Right renal cortex interstitium (tissue), 3 donors: ENCODE measurements around the gene COL21A1. TPM values are rescaled to one million over a fixed set of nuclear protein-coding genes. Genes with fewer than 3 reads are reported as not detected.
"Not testable (repeated sequence)": the region's sequence is repeated elsewhere in the genome, so short reads cannot be mapped to it uniquely, and the experiment has no call there.

Experiments used
- DNase-seq, 3 donors: peaks; one replicate each; pipeline ENCODE4 v3.0.0-alpha.2; 2013; ENCODE audit warnings: low read depth in 3 of 3, low spot score in 2 of 3
- polyA plus RNA-seq, 3 donors: library from polyadenylated mRNA; unstranded; fragments of 120-200 nt; gene quantifications; one replicate each; pipeline ENCODE4 v1.2.1, GENCODE V29; 2013; ENCODE audit not compliant: insufficient read length in 3 of 3

Gene COL21A1
- polyA plus RNA-seq = 100 to 1,000 TPM; 111 to 143 (median 139) TPM

DNA sequence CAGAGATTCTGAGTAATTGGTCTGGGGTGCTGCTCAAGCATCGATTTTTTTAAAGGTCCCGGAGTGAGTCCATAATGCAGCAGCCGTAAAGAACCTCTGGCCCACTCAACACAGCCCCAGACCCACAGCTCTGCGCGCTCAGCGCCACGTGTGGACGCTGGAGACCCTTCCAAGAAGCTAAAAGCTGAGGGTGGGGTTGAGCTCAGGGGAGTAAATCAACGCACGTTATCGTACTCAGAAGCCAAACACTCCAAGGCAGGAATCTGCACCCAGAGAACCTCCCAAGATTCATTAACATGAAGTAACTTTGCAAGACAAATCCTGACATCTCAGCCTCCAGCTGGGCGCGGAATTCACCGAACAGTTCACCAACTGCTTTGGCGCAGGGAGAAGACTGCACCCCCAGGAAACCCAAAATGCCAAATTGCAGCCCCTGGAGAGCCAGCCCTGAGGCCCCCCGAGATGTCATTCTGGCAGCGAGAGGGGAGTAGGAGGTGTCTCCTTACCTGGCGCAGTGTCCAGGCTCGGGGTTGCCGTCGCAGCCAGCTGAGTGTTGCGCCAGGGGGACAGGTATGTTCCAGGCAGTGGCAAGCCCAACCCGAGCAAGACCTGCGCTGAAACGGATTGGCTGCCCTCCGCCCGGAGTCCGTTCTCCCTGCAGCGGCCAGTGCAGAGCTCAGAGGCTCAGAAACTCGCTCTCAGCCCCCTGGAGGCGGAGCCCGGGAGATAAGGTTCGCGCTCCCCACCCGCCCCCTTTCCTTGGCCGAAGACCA, at the start of gene COL21A1:
COL21A1 (minus strand) TSS at position 700 of the 773 bp plus-strand sequence. CDS start 64,962 bp downstream, outside the sequence.
- DNase-seq = no peak

DNA sequence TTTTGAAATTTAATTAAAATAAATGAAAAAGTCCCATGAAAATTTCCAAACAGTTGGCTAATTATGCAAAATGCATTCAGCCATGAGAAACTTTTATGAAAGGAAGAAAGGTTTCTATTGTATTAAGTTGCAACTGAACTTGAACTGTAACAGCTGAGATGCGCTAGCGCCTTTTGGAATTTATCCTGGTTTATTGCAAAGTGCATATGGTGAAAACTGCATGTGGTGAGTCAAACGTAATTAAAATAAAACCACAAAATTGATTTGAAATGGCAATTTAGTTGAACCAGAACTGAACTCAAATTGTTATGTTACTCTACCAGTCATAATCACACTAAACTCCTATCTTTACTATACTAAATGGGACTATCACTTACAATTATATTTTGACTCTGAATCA, 46.4 kb upstream of the COL21A1 start:
- no peak for DNase-seq

DNA sequence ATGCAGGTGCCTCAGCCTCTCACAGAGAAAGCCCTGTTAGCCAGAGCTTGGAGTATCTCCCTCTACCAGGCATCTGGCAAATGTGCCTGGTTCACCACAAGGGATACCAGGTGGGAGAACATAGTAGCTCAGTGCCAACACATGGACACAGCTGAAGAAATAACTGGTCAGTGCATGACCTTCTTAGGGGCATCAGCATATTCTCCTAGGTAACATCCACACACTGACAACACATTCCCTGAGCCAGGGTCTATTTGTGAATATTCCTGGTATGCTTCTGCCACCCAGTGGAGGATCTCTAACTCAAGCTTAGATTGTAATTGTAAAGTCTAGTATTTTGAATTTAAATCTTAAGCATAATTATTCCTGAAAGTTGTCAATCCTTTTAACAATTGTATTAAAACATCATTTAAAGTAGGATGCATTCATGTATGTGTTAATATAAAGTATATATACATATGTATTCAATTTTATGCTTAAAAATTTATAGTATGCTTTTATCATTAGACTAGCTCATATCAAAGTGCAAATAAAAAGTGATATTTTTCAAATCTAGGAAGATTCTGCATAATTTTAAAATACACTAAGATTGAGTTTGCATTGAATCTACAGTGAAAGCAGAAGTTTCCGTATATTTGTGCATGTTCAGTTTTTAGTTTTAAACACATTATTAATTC, 45.3 kb upstream of the COL21A1 start:
- DNase-seq = peak; percentile 52 to 54 (median 53)

DNA sequence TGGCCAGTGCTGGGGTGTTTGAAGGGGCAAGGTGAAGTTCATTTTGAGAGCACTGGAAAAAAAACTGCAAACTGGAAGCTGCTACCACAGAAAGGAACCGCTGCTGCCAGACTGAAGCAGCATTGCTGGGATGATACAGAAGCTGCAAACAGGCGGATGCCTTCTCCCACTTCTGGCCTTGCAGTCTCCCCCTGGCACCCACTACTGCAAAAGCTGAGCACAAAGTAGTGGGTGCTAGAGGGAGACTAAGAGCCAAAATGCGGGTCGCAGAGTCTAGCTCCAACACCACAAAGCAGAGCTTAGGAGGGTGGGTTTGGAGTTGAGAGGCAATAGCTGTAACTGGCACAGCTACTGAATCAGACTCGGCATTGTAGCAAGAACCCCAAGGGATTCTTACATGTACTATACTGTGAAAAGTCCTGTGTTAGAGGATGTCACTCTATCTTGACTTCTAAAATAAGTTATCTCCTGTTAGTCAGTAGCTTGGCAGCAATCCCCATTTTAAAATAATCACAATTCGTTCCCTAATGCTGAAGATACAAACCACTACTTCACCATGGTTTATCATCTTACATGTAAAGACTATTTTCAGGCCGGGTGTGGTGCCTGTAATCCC, 44.0 kb upstream of the COL21A1 start:
- no peak for DNase-seq

DNA sequence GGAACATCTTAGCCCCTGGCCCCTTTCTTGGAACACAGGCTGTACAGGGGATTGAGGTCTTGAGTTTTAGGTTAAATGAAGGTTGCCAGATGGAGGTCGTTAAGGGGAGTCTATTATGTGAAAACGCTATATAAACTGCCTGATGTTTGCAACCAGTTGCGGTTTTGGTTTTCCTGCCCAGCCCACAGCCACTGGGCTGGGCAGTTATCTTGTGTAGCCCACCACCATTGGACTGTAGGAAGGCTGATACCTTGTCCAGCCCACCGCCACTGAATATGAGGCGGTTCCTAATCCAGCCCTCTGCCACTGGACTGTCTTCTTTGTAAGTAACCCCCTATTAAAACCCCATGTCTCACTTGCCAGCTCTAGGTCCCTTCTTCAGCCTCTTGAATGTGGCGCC, 42.3 kb upstream of the COL21A1 start:
- no peak for DNase-seq

DNA sequence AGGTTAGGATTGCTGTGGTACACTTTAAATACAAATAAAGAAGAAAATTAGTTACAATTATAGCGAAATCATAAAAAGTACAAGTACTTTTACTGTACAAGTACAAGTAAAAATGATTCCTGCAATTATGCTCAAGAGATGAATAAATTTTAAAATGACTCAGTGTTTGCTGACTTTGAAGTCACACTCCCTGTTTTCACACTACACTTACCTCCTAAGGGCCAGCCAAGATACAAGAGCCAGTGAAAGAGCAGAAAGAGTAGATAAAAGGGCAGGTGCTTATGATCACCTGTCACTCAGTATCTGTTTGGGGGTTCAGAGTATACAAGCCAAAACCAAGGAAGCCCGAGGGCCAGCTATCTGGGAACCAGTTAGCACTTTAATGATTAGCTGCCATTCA, 41.0 kb upstream of the COL21A1 start:
- DNase-seq = no peak

DNA sequence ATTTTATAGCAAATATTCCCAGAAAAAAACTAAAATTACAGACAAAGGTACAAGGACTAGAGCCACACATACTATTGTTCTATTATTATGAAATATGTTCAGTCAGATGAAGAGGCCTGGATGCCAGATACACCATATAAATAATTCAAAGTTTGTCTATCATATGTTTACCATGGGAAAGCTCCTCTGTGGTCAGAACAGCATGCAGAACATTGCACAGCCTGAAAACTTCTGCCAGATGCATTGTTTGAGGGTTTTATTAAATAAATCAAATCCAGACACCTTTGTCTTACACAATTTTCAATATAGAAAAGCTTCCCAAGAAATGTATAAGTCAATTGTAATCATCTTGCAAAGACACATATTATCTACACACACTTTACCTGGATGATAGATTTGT, 35.0 kb upstream of the COL21A1 start:
- DNase-seq = no peak

DNA sequence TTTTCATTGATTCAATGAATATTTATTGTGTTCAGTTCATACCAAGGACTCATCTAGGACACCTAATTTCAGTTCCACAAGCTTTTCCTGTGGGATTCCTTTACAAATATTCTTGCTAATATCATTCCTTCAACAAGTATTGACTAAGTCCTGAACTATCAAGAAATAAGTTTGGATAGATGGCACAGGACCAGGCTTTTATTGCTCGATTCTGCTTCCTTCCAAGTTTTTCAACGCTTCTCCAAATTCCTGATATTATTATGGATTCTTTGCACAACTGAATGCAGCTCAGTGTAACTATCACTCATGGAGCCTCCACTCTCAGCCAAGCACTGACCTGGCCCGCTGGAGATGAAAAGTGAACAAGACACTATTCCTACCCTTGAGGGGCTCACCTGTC, 32.7 kb upstream of the COL21A1 start:
- DNase-seq = no peak

DNA sequence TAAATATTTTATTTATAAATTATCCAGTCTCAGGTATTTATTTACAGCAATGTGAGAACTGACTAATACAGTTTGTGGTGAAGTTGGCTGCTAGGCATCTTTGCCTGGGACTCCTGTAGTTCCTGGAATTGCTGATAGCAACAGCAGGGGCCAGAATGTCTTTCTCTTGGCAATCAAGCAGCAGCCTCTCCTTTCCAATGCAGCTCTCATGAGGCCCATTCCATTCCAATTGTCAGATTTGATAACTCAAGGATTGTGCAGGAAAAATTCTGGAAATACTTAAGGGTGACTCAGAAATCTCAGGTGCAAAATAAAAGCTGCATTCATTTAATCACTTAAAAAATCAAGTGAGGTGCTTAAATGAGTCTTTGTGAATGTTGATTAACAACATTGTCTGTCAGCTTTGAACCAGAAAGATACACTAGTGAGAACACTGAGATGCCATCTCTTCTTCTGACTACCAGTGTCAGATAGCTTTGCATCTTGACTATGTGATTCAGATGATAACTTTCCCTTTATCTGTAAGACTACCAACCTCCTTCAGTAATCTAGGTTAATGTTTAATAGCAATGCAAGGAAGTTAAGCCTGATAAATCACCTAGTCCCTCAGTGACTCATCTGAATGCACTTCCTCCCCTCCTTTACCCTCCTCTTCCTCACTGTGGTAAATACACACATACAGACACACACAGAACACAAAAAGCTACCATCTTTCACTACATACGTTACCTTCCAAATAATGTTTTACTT, 32.1 kb upstream of the COL21A1 start:
- DNase-seq = no peak

DNA sequence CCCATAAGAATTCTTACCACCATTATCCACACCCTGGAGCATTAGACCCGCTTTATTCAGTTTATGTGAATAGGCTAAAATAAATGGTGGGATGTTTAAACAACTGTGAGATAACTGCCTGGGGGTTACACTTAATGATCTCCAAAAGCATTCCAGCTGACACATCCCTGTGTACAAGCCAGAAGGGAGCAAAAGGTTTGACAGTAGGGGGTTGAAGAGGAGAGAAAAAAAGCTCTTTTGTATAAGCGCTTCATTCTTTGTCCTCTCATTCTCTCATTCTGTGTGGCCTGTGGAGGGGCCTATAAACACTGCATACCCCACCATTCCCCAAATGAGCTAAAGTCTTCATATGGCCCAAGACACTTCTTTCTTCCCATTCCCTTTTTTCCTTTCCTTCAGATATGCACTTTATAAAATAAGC, 30.8 kb upstream of the COL21A1 start:
- no peak for DNase-seq

DNA sequence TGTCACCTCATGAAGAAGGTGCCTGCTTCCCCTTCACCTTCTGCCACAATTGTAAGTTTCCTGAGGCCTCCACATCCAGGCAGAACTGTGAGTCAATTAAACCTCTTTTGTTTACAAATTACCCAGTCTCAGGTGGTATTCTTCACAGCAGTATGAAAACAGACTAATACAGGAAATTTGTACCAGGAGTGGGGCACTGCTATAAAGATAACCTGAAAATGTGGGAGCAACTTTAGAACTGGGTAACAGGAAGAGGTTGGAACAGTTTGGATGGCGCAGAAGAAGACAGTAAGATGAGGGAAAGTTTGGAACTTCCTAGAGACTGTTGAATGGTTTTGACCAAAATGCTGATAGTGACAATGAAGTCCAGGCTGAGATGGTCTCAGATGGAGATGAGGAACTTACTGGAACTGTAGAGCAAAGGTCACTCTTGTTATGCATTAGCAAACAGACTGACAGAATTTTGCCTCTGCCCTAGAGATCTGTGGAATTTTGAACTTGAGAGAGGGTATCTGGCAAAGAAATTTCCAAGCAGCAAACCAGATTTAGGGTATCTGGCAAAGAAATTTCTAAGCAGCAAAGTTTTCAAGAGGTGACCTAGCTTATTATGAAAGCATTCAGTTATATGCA, 23.5 kb upstream of the COL21A1 start:
- DNase-seq = no peak

DNA sequence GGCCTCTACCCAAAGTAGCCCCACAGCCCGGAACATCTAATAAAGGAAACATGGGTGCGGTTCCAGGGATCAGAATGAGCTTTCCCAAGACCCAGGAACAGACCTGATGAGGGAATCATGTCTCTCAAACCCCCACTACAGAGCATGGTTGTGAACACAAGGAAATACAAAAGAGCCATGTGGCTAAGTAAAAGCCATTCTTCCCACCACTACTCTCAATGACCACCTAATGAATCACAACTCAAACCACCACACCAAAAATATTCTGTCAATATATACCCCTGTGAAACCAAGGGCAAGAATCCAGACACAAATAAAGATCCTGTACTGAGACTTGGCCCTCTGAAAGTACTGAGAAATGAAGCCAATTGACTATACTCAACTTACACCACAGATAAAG, 20.9 kb upstream of the COL21A1 start:
- no peak for DNase-seq

DNA sequence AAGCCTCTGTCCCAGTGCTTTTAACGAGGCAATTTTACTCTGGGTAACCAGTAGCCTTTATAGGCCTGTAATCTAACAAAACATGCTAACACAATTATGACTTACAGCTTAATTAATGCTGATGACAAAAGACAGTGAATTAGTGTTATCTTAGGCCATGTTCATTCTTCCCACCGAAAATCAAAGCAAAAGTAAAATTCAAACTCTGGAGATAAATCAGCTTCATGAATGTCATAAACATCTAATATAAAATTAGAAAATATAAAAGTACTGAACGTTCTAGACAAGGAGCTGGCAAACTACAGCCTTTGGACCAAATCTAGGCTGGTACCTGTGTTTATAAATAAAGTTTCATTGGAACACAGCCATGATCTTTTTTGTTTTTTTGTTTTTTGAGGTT, 18.6 kb upstream of the COL21A1 start:
- no peak for DNase-seq

DNA sequence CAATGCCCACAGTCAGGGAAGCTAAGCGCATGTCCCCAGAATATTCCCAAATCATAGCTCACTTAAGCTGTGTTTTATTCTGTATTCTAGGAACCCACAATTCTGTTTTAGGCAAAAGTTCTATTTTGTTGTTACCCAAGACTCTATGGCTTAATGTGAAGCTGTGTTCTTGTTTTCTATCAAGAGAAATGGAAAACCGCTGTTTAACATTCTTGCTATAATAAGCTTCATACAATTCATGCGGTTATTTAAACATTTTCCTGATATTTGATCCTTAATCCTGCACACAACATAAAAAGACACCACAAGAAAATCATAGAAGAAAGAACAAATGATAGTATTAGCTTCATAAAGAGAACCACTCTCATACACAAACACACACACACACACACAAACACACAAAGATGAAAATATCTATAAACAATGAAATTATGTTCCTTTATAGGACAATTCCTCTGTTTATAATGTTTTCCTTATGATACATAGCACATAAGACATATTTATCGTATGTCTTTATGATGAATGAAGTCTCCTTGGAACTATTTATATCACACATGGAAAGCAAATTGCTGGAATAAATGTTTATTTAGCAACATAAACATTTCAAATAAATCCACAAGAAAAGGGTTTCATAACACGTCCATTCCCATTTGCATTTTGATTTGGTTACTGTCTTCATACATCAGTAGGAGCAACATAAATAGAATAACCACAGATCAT, 16.4 kb upstream of the COL21A1 start:
- DNase-seq = no peak

DNA sequence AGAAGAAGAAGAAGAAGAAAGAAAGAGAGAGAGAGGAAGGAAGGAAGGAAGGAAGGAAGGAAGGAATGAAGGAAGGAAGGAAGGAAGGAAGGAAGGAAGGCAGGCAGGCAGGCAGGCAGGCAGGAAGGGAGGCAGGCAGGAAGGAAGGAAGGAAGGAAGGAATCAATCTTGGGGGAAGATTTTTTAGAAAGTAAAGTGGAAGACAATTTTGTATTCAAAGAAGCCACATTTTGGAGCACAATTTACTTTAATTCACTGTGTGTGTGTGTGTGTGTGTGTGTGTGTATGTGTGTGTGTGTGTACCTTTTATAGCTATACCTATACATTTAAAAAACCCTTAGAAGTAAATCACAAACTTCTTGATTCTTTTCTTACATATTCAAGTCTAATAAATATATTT, 13.2 kb upstream of the COL21A1 start:
- not testable (repeated sequence) for DNase-seq

DNA sequence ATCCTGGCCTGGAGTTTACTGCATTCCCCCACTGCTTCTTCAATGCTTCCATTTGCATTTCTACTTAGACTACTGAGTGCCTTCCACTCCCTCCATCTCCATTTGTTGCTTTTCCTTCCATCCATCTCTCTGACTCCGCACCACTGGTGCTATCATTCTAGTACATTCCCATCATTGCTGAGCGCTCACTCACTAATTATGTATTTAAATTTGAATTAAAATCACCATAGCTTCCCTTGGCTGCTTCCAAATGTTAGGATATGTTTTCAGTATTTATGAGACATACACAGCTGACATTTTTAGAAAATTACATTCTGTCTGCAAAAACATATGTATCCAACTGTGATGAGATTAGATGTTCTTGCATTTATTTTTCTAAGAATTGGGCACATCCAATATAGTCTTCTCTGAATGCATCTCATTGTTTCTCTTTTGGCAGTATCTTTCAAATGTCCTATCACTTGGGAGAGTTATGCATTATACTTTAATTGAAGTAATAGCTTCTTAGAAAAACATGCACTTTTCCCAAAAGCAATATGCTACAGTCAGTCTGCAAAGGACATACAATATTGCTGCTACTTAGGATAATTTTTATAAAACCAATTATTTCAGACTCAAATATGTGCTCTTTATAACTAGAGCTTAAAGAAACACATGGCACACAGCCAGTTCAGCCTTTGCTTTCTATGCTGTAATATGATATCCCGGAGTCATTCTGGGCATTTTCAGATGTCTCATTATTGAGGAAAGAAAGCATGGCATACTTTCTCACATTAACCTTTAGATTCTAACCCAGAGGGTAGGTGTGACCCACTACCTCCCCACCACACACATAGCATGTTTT, 12.1 kb upstream of the COL21A1 start:
- DNase-seq = no peak

DNA sequence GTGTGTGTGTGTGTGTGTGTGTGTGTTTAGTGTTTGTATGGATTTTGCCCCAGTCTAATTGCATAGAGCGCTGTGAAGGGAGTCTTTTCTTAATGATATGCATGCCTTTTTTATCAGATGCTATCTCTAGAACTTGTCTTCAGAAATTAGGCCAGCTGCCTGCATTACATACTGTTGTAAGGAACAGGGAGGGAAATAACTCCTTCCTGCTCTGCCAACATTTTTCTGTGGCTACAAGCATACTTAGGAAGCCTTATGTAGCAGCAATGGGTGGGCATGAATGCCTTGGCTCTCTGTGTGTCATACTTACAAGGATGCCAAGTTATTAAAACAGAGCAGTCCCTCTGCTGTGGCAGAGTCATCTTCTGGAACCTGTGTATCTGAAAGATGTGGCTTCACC, 8.0 kb upstream of the COL21A1 start:
- DNase-seq = no peak

DNA sequence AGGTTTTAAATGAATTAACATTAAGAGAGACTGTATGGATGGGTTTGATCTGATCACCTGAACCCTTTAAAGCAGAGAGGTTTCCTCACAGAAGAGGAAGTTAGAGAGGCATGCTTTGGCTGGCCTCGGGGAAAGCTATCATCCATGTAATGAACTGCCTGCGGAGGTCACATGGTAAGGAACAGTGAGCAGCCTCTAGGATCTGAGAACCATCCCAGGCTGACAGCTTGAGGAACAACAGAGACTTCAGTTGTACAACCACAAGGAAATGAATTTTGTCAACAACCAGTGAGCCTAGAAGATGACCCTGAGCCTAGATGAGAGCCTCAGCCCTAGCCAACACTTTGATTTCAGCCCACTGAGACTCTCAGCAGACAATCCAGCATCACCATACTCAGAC, 2.9 kb upstream of the COL21A1 start:
- DNase-seq = no peak

DNA sequence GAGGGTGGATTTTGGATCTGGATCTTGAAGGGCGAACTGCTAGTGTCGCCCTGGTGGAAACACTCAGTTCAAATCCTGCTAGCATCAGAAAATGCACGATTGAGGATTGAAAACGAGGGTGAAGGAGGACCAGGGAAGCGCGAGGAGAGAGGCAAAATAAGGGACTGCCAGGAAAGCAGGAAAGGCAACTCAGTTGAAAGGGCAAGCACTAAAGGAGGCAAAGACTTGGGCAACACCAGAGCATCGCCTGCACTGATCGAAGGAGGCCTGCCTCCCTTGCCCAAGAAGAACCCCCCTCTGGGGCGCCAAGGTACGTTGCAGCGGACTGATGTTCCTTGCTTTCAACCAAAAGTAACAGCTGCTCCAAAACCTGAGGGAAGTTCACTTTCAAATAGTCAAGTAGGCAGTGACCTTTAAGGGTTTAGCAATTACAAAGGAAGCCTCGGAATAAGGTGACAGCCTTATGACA, 308 bp upstream of the COL21A1 start:
- DNase-seq = no peak
